ENCODE measurements around the gene PTPRM.

DNA sequence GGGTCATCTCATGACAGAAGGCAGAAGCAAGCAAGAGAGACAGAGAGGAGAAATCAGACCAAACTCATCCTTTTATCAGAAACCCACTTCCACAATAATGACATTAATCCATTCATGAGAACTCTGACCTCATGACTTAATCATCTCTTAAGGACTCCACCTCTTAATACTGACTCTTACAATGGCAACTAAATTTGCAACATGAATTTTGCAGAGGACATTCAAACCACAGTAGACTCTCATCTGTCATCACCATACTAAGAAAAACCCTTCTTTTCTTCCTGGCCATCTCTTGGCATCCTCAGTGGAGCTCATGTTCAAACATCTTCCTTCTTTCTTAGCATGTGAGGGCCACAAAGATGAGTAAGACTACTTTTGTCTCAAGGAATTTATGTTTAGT is 565.9 kb downstream of the PTPRM start:
- no peak for TF ChIP-seq TEAD4 (IDR thresholded peaks at IDR 0.05; ENCODE audit: borderline replicate concordance, insufficient read depth)
- TF ChIP-seq, protein P1, sequence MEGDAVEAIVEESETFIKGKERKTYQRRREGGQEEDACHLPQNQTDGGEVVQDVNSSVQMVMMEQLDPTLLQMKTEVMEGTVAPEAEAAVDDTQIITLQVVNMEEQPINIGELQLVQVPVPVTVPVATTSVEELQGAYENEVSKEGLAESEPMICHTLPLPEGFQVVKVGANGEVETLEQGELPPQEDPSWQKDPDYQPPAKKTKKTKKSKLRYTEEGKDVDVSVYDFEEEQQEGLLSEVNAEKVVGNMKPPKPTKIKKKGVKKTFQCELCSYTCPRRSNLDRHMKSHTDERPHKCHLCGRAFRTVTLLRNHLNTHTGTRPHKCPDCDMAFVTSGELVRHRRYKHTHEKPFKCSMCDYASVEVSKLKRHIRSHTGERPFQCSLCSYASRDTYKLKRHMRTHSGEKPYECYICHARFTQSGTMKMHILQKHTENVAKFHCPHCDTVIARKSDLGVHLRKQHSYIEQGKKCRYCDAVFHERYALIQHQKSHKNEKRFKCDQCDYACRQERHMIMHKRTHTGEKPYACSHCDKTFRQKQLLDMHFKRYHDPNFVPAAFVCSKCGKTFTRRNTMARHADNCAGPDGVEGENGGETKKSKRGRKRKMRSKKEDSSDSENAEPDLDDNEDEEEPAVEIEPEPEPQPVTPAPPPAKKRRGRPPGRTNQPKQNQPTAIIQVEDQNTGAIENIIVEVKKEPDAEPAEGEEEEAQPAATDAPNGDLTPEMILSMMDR (IDR thresholded peaks at IDR 0.05) = no peak
- no peak for TF ChIP-seq RXRA (IDR thresholded peaks at IDR 0.05; ENCODE audit: borderline replicate concordance, low read depth)
- no peak for TF ChIP-seq POLR2AphosphoS5 (IDR thresholded peaks at IDR 0.05; ENCODE audit: low read depth, low read length)
- TF ChIP-seq, protein P2, sequence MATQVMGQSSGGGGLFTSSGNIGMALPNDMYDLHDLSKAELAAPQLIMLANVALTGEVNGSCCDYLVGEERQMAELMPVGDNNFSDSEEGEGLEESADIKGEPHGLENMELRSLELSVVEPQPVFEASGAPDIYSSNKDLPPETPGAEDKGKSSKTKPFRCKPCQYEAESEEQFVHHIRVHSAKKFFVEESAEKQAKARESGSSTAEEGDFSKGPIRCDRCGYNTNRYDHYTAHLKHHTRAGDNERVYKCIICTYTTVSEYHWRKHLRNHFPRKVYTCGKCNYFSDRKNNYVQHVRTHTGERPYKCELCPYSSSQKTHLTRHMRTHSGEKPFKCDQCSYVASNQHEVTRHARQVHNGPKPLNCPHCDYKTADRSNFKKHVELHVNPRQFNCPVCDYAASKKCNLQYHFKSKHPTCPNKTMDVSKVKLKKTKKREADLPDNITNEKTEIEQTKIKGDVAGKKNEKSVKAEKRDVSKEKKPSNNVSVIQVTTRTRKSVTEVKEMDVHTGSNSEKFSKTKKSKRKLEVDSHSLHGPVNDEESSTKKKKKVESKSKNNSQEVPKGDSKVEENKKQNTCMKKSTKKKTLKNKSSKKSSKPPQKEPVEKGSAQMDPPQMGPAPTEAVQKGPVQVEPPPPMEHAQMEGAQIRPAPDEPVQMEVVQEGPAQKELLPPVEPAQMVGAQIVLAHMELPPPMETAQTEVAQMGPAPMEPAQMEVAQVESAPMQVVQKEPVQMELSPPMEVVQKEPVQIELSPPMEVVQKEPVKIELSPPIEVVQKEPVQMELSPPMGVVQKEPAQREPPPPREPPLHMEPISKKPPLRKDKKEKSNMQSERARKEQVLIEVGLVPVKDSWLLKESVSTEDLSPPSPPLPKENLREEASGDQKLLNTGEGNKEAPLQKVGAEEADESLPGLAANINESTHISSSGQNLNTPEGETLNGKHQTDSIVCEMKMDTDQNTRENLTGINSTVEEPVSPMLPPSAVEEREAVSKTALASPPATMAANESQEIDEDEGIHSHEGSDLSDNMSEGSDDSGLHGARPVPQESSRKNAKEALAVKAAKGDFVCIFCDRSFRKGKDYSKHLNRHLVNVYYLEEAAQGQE (IDR thresholded peaks at IDR 0.05; ENCODE audit: low read depth, low read length) = no peak
- TF ChIP-seq GABPA (IDR thresholded peaks at IDR 0.05; ENCODE audit: low read depth) = no peak
- TF ChIP-seq YY1 (IDR thresholded peaks at IDR 0.05; ENCODE audit: low read depth) = no peak
